Measurements from ENCODE around the gene CALY. TPM values are rescaled to one million over a fixed set of nuclear protein-coding genes. Genes with fewer than 3 reads are reported as not detected.

The CALY gene
- total RNA-seq, 1 donor from 2014 or later: not detected

DNA sequence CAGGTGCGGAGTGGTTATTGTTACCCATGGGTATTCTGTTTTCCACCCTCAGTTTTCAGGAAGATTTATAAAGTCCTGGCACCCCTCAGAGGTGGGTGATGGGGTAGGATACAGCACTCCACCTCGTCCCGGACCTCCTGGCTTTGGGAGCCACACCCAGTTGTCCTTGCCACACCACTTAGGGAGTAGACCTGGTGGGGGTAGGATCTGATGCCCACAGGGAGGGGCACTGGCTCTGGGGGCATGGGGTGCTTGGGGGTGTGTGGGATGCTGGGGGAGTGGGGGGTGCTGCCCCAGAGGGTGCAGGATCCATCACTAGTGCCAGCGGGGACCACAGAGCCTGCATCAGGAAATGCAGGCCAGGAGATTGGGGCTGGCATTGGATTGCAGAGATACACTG is 23.5 kb downstream of the CALY start:
- H3K27me3 Mint-ChIP-seq (ENCODE audit: unreplicated experiment): peaks cover 6% of the 10 kb centered on the region
- H3K4me3 Mint-ChIP-seq (ENCODE audit: unreplicated experiment): no peak overlapping the region
- TF ChIP-seq, protein P1, sequence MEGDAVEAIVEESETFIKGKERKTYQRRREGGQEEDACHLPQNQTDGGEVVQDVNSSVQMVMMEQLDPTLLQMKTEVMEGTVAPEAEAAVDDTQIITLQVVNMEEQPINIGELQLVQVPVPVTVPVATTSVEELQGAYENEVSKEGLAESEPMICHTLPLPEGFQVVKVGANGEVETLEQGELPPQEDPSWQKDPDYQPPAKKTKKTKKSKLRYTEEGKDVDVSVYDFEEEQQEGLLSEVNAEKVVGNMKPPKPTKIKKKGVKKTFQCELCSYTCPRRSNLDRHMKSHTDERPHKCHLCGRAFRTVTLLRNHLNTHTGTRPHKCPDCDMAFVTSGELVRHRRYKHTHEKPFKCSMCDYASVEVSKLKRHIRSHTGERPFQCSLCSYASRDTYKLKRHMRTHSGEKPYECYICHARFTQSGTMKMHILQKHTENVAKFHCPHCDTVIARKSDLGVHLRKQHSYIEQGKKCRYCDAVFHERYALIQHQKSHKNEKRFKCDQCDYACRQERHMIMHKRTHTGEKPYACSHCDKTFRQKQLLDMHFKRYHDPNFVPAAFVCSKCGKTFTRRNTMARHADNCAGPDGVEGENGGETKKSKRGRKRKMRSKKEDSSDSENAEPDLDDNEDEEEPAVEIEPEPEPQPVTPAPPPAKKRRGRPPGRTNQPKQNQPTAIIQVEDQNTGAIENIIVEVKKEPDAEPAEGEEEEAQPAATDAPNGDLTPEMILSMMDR (IDR thresholded peaks at IDR 0.05; ENCODE audit: unreplicated experiment): no peak
- H3K9me3 Mint-ChIP-seq (ENCODE audit: unreplicated experiment): no peaks in the 10 kb centered on the region
- H3K4me1 Mint-ChIP-seq (ENCODE audit: unreplicated experiment): peaks cover 1% of the 10 kb centered on the region
- no peak for DNase-seq (ENCODE audit: low spot score)
- peaks cover 5% of the 10 kb centered on the region for H3K36me3 Mint-ChIP-seq (ENCODE audit: low read depth, unreplicated experiment)
- H3K27ac Mint-ChIP-seq (ENCODE audit: unreplicated experiment): no peak overlapping the region

DNA sequence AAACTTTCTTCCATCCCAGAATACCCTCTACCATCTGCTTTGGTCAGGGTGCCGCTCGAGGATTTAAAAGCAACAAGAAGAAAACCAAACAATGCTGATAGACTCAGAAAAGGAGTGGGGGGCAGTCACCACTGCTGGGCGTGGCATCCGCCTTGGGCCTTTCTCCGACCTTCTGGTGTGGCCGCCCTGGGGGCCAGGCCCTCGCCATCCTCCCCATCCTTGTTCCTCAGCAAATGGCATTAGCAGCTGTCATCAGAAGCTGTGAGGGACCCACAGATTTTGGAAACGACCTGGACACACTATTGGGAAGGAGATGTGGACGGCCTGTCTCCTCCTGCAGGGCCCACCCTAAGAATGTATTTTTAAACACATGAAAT is 23.9 kb downstream of the CALY start:
- Mint-ChIP-seq H3K27me3 (ENCODE audit: unreplicated experiment) (peaks cover 10% of the 10 kb centered on the region), H3K36me3 (ENCODE audit: low read depth, unreplicated experiment) (peaks cover 10% of the 10 kb centered on the region), H3K4me1 (ENCODE audit: unreplicated experiment) (peaks cover 5% of the 10 kb centered on the region), H3K9me3 (ENCODE audit: unreplicated experiment) (no peaks in the 10 kb centered on the region), H3K4me3 (ENCODE audit: unreplicated experiment) (no peak overlapping the region), H3K27ac (ENCODE audit: unreplicated experiment) (no peak overlapping the region)
- no peak for DNase-seq (ENCODE audit: low spot score)
- TF ChIP-seq, protein P1 (IDR thresholded peaks at IDR 0.05; ENCODE audit: unreplicated experiment): no peak

DNA sequence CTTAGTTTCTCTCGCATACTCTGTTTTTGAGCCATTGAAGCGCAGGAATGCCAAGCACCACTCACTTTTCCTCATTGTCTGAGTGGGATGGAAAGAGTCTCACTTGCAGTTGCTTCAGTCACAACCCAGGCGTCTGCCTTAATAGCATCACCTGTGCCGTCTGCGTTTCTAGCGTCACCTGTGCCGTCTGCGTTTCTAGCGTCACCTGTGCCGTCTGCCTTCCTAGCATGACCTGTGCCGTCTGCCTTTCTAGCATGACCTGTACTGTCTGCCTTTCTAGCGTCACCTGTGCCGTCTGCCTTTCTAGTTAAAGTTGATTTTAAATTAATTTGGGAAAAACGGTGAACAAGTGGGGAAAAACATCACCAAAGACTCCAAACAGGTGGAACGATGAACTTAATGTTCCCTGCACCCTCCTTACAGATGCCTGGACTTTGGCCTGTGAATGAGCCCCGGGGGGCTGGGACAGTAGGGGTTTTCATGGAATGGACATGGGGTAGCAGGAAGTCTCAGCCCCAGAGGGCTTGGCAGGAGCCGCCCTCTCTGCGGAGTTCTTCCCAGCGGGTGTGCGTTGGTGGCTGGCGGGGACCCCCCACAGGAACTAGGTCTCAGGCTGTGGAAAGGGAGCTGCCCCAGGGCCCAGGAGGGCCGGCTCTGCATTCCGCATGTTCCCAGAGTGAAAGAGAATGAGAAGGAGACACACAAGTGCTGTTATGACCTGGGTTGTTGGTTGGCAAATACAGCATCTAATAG is 24.5 kb downstream of the CALY start:
- TF ChIP-seq, protein P1 (IDR thresholded peaks at IDR 0.05; ENCODE audit: unreplicated experiment): no peak
- H3K9me3 Mint-ChIP-seq (ENCODE audit: unreplicated experiment): no peaks in the 10 kb centered on the region
- H3K27me3 Mint-ChIP-seq (ENCODE audit: unreplicated experiment): peaks cover 14% of the 10 kb centered on the region
- peaks cover 13% of the 10 kb centered on the region for H3K36me3 Mint-ChIP-seq (ENCODE audit: low read depth, unreplicated experiment)
- no peak for DNase-seq (ENCODE audit: low spot score)
- H3K4me1 Mint-ChIP-seq (ENCODE audit: unreplicated experiment): peaks cover 9% of the 10 kb centered on the region
- no peak overlapping the region for H3K4me3 Mint-ChIP-seq (ENCODE audit: unreplicated experiment)
- no peak overlapping the region for H3K27ac Mint-ChIP-seq (ENCODE audit: unreplicated experiment)

DNA sequence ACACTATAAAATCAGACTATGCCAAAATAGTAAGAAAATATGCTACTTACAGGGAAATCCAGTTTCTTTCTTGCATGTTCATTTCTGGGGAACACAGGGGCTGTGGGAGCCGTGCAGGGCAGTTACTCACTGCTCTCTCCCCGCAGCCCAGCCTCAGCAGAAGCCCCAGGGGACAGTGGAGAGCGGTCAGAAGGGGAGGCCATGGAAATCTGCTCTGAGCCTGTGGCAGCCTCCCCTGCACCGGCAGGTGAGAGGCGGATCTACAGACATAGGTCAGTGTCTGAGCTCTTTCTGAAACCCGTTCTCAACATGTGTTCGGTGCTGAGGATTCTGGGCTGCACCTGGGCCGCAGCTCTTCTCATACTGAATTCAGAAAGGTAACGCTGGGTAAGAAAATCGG is 25.1 kb downstream of the CALY start:
- H3K36me3 Mint-ChIP-seq (ENCODE audit: low read depth, unreplicated experiment): peaks cover 13% of the 10 kb centered on the region

DNA sequence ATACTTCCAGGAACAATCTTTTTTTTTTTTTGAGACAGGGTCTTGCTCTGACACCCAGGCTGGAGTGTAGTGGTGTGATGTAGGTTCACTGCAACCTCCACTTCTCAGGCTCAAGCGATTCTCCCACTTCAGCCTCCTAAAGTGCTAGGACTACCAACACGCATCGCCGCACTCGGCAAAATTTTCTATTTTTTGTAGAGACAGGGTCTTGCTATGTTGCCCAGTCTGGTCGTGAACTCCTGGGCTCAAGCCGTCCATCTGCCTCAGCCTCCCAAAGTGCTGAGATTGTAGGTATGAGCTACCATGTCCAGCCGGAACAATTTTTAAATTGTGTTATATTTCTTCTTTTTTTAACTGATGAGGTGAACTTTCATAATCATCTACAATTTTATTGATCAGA is 25.9 kb downstream of the CALY start:
- Mint-ChIP-seq H3K36me3 (ENCODE audit: low read depth, unreplicated experiment) (peaks cover 13% of the 10 kb centered on the region), H3K9me3 (ENCODE audit: unreplicated experiment) (no peaks in the 10 kb centered on the region), H3K4me1 (ENCODE audit: unreplicated experiment) (peaks cover 13% of the 10 kb centered on the region), H3K27ac (ENCODE audit: unreplicated experiment) (no peak overlapping the region), H3K27me3 (ENCODE audit: unreplicated experiment) (peaks cover 14% of the 10 kb centered on the region), H3K4me3 (ENCODE audit: unreplicated experiment) (peak overlapping the region; percentile 77)
- DNase-seq (ENCODE audit: low spot score): no peak
- TF ChIP-seq, protein P1 (IDR thresholded peaks at IDR 0.05; ENCODE audit: unreplicated experiment): no peak

More for the DNA sequence above, 25.1 kb downstream of the CALY start:
- TF ChIP-seq, protein P1 (IDR thresholded peaks at IDR 0.05; ENCODE audit: unreplicated experiment): no peak
- no peak overlapping the region for H3K27ac Mint-ChIP-seq (ENCODE audit: unreplicated experiment)
- no peak for DNase-seq (ENCODE audit: low spot score)
- H3K4me3 Mint-ChIP-seq (ENCODE audit: unreplicated experiment): no peak overlapping the region
- no peaks in the 10 kb centered on the region for H3K9me3 Mint-ChIP-seq (ENCODE audit: unreplicated experiment)
- H3K4me1 Mint-ChIP-seq (ENCODE audit: unreplicated experiment): peaks cover 13% of the 10 kb centered on the region
- H3K27me3 Mint-ChIP-seq (ENCODE audit: unreplicated experiment): peaks cover 14% of the 10 kb centered on the region

Data from endothelial cell (in vitro differentiated cells).